Suprapubic skin (tissue), 3 donors: ENCODE results near the gene JAZF1.

Experiments used
- EP300 ChIP-seq: sonication (generic); formaldehyde crosslinking; IDR thresholded peaks from one replicate; pipeline ENCODE4 v1.6.1; 2017; ENCODE audit warnings: antibody characterized with exemption
- POLR2A ChIP-seq, 2 donors: fragments of 450-650 bp; IDR thresholded peaks; one replicate each; pipeline ENCODE4 v1.6.1; 2017; ENCODE audit warnings: antibody characterized with exemption in 2 of 2, mild to moderate bottlenecking in 2 of 2, moderate library complexity in 2 of 2
- TF ChIP-seq, protein P1 (sequence below), 2 donors: fragments of 200-600 bp in 1 of 2; fragments of 450-650 bp in 1 of 2; sonication (generic) in 1 of 2; IDR thresholded peaks; one replicate each; pipeline ENCODE4 v1.5.1; 2016 to 2019; ENCODE audit warnings: antibody characterized with exemption in 2 of 2, mild to moderate bottlenecking in 1 of 2, moderate library complexity in 1 of 2

DNA sequence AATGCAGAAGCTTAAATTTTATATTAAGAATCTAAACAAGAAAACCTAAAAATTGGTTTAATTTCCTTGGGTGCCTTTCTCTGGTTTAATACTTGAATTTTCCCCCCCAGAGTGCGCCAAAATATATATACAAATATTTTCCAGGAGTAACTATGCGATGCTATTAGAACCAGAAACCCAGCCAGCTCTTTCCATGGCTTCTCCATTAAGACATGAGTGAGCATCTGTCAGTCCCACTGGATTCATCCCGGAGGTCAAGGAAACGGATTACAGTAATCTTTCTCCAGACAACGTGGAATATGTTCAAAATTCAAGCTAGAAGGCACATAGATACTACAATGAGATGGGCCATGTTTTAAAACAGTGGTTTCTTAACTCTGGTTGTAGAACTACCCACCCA lies 291.9 kb downstream of the JAZF1 start:
- TF ChIP-seq, protein P1, sequence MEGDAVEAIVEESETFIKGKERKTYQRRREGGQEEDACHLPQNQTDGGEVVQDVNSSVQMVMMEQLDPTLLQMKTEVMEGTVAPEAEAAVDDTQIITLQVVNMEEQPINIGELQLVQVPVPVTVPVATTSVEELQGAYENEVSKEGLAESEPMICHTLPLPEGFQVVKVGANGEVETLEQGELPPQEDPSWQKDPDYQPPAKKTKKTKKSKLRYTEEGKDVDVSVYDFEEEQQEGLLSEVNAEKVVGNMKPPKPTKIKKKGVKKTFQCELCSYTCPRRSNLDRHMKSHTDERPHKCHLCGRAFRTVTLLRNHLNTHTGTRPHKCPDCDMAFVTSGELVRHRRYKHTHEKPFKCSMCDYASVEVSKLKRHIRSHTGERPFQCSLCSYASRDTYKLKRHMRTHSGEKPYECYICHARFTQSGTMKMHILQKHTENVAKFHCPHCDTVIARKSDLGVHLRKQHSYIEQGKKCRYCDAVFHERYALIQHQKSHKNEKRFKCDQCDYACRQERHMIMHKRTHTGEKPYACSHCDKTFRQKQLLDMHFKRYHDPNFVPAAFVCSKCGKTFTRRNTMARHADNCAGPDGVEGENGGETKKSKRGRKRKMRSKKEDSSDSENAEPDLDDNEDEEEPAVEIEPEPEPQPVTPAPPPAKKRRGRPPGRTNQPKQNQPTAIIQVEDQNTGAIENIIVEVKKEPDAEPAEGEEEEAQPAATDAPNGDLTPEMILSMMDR (IDR thresholded peaks at IDR 0.05): no peak
- TF ChIP-seq EP300: no peak
- TF ChIP-seq POLR2A (IDR thresholded peaks at IDR 0.05): no peak
